Activated T-helper 9 cell treated with anti-CD3 and anti-CD28 coated beads, Interleukin-2, amount 50 U/mL, for 16 hours (primary cell): ENCODE measurements around the gene CD82.

ENCODE experiments used
- DNase-seq: peaks from one replicate; pipeline ENCODE4 v3.0.0-alpha.2; 2020; ENCODE audit warnings: low read depth

Gene CD82

GRCh38 chr11:44602891-44603310, 37.4 kb downstream of the CD82 start:
- DNase-seq, result no peak

- DNase-seq, result no peak
These were observed 38.7 kb downstream of the CD82 start for GRCh38 chr11:44604171-44604581.

- no peak for DNase-seq
These were observed 39.7 kb downstream of the CD82 start for GRCh38 chr11:44605068-44605708.

GRCh38 chr11:44605965-44606364, 40.5 kb downstream of the CD82 start:
- no peak for DNase-seq

- no peak for DNase-seq
These were observed 41.0 kb downstream of the CD82 start for GRCh38 chr11:44606472-44606871.

GRCh38 chr11:44607319-44607962, 42.0 kb downstream of the CD82 start:
- no peak for DNase-seq

- no peak for DNase-seq
These were observed 42.5 kb downstream of the CD82 start for GRCh38 chr11:44607987-44608386.

- DNase-seq, result no peak
These were observed 43.2 kb downstream of the CD82 start for GRCh38 chr11:44608651-44608990.

- no peak for DNase-seq
These were observed 43.7 kb downstream of the CD82 start for GRCh38 chr11:44608991-44609782.

GRCh38 chr11:44609783-44610155, 44.3 kb downstream of the CD82 start:
- DNase-seq, result no peak

GRCh38 chr11:44610186-44610955, 44.9 kb downstream of the CD82 start:
- no peak for DNase-seq

GRCh38 chr11:44611088-44611487, 45.6 kb downstream of the CD82 start:
- DNase-seq, result no peak

- DNase-seq, result peak; percentile 56
These were observed 46.4 kb downstream of the CD82 start for GRCh38 chr11:44611687-44612434.

- no peak for DNase-seq
These were observed 47.7 kb downstream of the CD82 start for GRCh38 chr11:44613153-44613552.

- DNase-seq, result no peak
These were observed 48.9 kb downstream of the CD82 start for GRCh38 chr11:44614281-44614775.

GRCh38 chr11:44615041-44615755, 49.7 kb downstream of the CD82 start:
- DNase-seq, result no peak

GRCh38 chr11:44615913-44616791, 50.7 kb downstream of the CD82 start:
- no peak for DNase-seq

- no peak for DNase-seq
These were observed 52.4 kb downstream of the CD82 start for GRCh38 chr11:44617671-44618461.
